Right atrium auricular region (tissue), 2 donors: ENCODE results near the gene MAML2. TPM values are rescaled to one million over a fixed set of nuclear protein-coding genes. Genes with fewer than 3 reads are reported as not detected.

Experiments
- DNase-seq: peaks from one replicate; pipeline ENCODE4 v3.0.0-alpha.2; 2019; ENCODE audit warnings: low spot score
- H3K27ac ChIP-seq, 2 donors: fragments of 200-600 bp; sonication (generic); 1 replicate in 1 of 2; 2 replicates in 1 of 2; pipeline ENCODE4 v1.5.1; 2016 to 2019
- H3K27me3 ChIP-seq, 2 donors: fragments of 200-600 bp; sonication (generic); one replicate each; pipeline versions ENCODE4 v1.5.1 to v1.6.0; 2017 to 2019
- H3K36me3 ChIP-seq: fragments of 200-600 bp; sonication (generic); one replicate; pipeline ENCODE4 v1.5.1; 2016
- H3K4me1 ChIP-seq, 2 donors: fragments of 200-600 bp; sonication (generic); one replicate each; pipeline versions ENCODE4 v1.5.1 to v1.6.0; 2017 to 2019
- H3K4me3 ChIP-seq, 2 donors: fragments of 200-600 bp; sonication (generic); 1 replicate in 1 of 2; 2 replicates in 1 of 2; pipeline ENCODE4 v1.5.1; 2017 to 2019; ENCODE audit warnings: mild to moderate bottlenecking in 1 of 2, moderate library complexity in 1 of 2
- H3K9me3 ChIP-seq, 2 donors: fragments of 200-600 bp; sonication (generic); one replicate each; pipeline ENCODE4 v1.5.1; 2019
- total RNA-seq, 2 donors: library from RNA; depleted of rRNA; stranded (reverse); fragments of >200 nt; gene quantifications; one replicate each; pipeline ENCODE4 v1.1.0, GENCODE V29; 2016
- TF ChIP-seq, protein P1 (sequence below), 2 donors: fragments of 200-600 bp; sonication (generic); IDR thresholded peaks; one replicate each; pipeline ENCODE4 v1.5.1; 2019; ENCODE audit warnings: antibody characterized with exemption in 2 of 2

MAML2 gene
- total RNA-seq, 2 donors from 2014 or later: 7.6 to 16.6 TPM

DNA sequence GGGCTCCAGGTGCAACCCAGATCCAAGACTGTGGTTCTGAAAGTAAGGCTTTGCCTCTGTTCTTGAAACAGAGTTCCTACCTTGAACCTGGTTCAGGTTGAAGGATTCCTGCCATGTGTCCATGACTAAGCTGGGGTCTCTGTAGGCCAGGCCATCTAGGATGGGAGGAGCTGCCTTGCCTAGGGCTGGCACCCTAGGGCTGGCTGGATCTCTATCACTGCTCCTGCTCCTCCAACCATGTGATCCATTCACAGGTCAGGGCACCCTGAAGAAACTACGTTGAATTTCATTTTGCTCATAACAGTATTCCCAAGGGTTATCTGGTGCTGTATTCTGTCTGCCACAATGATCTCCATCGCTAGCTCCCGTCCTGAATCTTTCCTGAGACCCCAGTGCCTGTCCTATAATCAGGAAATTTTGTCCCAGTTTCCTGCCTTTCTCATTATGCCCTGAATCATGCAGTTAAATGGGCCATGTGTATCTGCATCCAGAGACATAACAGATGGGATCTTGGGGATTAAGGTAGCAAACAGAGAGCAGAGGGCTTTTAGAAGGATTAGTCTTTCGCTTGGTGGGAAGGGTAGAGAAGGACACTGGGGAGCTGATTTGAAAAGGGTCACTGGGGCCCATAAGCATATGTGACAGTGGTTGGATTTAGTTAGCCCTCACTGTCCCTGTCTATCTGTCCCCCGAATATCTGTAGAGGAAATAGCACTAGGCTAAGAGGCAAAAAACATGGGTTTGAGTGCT is 320.9 kb downstream of the MAML2 start:
- TF ChIP-seq, protein P1, sequence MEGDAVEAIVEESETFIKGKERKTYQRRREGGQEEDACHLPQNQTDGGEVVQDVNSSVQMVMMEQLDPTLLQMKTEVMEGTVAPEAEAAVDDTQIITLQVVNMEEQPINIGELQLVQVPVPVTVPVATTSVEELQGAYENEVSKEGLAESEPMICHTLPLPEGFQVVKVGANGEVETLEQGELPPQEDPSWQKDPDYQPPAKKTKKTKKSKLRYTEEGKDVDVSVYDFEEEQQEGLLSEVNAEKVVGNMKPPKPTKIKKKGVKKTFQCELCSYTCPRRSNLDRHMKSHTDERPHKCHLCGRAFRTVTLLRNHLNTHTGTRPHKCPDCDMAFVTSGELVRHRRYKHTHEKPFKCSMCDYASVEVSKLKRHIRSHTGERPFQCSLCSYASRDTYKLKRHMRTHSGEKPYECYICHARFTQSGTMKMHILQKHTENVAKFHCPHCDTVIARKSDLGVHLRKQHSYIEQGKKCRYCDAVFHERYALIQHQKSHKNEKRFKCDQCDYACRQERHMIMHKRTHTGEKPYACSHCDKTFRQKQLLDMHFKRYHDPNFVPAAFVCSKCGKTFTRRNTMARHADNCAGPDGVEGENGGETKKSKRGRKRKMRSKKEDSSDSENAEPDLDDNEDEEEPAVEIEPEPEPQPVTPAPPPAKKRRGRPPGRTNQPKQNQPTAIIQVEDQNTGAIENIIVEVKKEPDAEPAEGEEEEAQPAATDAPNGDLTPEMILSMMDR (IDR thresholded peaks at IDR 0.05): no peak
- no peaks in the 10 kb centered on the region for H3K9me3 ChIP-seq

DNA sequence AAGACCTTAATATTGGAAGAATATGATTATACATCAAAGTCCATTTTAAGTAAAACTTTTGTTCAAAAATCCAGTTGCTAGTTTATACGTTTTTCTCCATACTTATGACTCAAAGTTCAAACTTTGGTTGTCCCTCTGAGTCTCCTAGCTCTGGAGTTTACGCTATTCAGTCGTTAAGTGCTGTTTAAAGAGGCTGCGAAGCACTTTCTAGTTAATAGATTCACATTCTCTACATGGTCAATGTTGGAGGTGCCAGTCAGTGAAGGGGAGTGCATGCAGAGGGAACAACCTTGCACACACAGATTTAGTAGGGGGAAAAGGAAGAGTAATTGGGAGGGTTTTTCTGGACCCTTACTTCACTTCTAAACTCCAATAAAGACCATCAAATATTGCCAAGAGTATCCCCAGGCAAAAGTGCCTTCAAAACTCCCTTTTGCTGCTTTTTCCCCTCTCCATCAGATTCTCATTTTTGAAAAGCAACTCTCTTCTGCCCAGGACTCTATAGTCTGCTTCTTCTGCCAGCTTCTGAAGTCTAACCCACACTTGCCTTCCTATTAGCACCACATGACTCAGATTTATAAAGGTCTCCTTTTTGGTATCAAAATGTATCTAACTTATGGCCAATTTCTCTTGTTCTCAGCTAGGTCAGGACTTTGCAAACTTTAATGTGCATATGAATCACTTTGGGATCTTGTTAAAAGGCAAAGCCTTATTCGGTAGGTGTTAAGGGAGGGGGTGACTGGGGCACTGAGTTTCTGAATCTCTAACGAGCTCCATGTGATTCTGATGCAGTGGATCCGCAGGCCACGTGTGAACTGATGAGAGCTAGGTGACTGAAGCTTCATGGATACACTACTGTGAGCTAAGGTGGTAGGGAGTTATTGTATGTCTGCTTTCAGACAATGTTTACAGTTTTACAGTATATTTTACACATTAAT is 322.9 kb downstream of the MAML2 start:
- Histone ChIP-seq H3K4me1 (no peaks in the 10 kb centered on the region), H3K27ac (no peak overlapping the region), H3K36me3 (no peaks in the 10 kb centered on the region), H3K27me3 (no peaks in the 10 kb centered on the region), H3K4me3 (no peak overlapping the region), H3K9me3 (no peaks in the 10 kb centered on the region)
- DNase-seq: no peak
- TF ChIP-seq, protein P1 (IDR thresholded peaks at IDR 0.05): no peak

More for the DNA sequence above, 320.9 kb downstream of the MAML2 start:
- H3K4me3 ChIP-seq: no peak overlapping the region
- H3K36me3 ChIP-seq: no peaks in the 10 kb centered on the region
- no peaks in the 10 kb centered on the region for H3K27me3 ChIP-seq
- H3K27ac ChIP-seq: no peak overlapping the region
- no peak for DNase-seq
- no peaks in the 10 kb centered on the region for H3K4me1 ChIP-seq

DNA sequence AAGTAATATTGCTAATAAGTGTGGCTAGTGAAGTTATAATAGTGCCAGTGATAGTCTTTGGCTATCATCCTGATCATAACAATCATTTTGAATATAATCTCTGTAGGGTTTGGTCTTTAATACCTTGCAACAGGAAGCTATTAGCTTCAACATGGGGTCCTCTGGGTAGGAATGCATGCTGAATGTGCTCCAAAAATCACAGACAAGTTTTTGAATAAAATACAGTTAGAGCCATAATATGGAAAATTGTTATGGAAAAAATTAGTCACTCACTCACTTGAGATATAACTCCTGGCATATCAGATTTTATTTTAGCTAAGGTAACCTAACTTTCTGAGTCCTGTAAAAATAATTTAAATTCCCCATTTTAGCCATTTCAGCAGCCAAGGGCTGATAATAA is 323.7 kb downstream of the MAML2 start:
- Histone ChIP-seq H3K4me3 (no peak overlapping the region), H3K36me3 (no peaks in the 10 kb centered on the region), H3K27ac (no peak overlapping the region), H3K4me1 (no peaks in the 10 kb centered on the region), H3K9me3 (no peaks in the 10 kb centered on the region), H3K27me3 (no peaks in the 10 kb centered on the region)
- no peak for DNase-seq
- TF ChIP-seq, protein P1 (IDR thresholded peaks at IDR 0.05): no peak

DNA sequence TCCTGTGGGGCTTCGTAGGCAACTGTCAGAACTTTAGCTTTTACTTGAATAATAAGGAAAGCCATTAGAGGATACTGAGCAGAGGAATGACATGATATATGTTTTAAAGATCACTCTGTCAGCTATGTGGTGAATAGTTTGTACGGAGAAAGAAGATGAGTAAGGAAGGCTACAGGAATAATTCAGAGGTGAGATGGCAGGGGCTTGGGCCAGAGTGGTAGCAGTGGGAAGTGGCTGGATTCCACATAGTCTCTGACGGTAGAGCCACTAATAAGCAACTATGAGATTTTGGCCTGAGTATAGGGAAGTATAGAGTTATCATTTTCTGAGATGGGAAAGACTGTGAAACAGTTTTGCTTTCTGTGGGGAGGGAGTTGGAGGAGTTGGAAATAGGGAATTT is 325.1 kb downstream of the MAML2 start:
- no peak for DNase-seq
- TF ChIP-seq, protein P1 (IDR thresholded peaks at IDR 0.05): no peak
- no peak overlapping the region for H3K4me3 ChIP-seq
- no peaks in the 10 kb centered on the region for H3K36me3 ChIP-seq
- no peaks in the 10 kb centered on the region for H3K27me3 ChIP-seq
- H3K27ac ChIP-seq: no peak overlapping the region
- no peaks in the 10 kb centered on the region for H3K9me3 ChIP-seq
- no peaks in the 10 kb centered on the region for H3K4me1 ChIP-seq

DNA sequence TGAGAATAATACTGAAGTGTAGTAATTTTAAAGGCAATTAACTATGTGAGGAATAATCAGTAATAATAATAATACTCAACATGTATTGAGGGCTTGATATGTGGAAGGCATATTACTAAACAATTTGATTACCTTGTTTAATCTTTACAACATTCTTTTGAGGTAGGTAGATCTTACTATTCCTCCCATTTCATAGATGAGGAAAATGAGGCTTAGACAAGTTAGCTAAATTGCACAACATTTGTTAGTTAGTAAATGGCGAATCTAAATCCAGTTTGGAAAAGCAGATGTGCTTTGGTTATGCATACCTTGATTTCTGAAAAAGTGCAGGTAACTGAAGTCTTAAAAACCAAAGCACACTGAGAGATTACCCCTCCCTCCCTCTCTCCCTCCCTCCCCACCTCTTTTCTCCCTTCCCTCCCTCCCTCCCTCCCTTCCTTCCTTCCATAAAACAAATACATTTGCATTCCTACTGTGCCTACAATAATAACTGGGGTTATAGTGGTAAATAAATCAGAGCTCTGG is 326.0 kb downstream of the MAML2 start:
- Histone ChIP-seq H3K36me3 (no peaks in the 10 kb centered on the region), H3K4me1 (no peaks in the 10 kb centered on the region), H3K27me3 (no peaks in the 10 kb centered on the region), H3K9me3 (no peaks in the 10 kb centered on the region), H3K27ac (no peak overlapping the region), H3K4me3 (no peak overlapping the region)
- DNase-seq: no peak
- TF ChIP-seq, protein P1 (IDR thresholded peaks at IDR 0.05): no peak
